NCI-H1694 (cell line): ENCODE data around the gene SCMH1.
"Not testable (repeated sequence)": the region's sequence is repeated elsewhere in the genome, so short reads cannot be mapped to it uniquely, and the experiment has no call there.

Source experiments
- DNase-seq: peaks from one replicate; lab custom pipeline; 2025; lab: John Stamatoyannopoulos, UW

Gene SCMH1

DNA sequence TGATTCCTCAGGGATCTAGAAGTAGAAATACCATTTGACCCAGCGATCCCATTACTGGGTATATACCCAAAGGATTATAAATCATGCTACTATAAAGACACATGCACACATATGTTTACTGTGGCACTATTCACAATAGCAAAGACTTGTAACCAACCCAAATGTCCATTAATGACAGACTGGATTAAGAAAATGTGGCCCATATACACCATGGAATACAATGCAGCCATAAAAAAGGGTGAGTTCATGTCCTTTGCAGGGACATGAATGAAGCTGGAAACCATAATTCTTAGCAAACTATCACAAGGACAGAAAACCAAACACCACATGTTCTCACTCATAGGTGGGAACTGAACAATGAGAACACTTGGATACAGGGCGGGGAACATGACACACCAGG is 30.5 kb downstream of the SCMH1 start:
- not testable (repeated sequence) for DNase-seq

DNA sequence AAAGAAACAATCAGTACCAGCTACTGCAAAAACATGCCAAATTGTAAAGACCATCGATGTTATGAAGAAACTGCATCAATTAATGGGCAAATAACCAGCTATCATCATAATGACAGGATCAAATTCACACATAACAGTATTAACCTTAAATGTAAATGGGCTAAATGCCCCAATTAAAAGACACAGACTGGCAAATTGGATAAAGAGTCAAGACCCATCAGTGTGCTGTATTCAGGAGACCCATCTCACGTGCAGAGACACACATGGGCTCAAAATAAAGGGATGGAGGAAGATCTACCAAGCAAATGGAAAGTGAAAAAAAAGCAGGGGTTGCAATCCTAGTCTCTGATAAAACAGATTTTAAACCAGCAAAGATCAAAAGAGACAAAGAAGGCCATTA is 35.1 kb downstream of the SCMH1 start:
- DNase-seq: not testable (repeated sequence)

DNA sequence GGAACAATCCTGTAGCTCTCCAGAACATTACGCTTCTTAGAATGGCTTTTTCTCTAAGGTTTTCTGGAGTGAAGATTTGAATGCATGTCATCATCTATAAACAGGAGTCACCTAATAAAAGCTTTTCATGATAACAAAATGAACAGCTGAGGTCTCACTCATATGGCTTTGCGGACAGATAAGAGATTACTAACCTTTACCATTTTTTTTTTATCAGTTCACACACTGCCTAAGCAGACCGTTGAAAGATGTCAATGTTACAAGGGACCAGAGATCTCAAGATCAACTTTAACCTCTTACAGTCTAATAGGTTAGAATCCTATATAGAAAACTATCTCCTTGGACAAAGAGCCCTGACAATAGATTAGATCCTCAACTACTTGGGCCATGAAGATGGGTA is 41.4 kb downstream of the SCMH1 start:
- DNase-seq: no peak

DNA sequence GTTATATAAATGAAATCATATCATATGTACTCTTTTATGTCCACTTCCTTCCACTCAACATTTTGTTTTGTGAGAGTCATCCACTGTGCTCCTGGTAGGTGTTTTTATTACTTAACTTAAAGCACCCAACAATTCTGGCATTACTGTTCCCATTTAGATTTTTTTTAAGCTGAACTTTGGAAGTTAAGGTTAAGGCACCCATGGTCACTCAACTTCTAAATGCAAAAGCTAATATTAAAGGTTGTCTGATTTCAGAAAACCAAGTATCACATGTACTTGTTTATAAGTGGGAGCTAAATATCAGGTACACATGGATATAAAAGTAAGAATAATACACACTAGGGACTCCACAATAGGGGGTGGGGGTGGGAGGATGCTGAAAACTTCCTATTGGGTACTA is 42.7 kb downstream of the SCMH1 start:
- DNase-seq: no peak

DNA sequence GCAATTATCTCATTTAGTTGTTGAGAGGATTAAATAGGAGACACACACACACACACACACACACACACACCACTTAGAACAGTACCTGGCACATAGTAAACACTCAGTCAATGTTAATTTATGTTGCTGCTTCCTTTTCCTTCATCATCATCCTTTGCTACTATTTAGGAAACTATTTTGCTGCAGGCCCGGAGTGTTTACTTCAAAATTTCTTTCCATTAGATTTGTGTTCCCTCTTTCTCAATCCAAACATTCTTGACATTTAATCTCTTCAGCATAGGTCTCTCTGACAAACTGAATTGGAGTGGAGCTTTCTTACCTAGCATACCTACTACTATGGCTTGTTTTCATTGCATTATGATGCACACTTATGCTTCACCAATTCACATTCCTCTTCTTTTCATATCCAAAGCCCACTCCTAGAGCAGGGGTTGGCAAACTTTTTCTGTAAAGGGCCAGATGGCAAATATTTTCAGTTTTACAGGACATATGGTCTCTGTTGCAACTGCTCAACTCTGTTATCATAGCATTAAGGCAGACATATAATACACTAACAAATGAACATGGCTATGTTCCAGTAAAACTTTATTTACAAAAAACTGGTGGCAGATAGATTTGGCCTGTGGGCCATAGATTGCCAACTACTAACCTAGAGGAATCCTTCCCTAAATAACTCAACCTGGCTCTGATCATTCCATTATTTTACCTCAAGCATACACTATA is 49.5 kb downstream of the SCMH1 start:
- DNase-seq: peak; percentile 60

GRCh38 chr1:41184446-41184845 is 57.7 kb downstream of the SCMH1 start:
- no peak for DNase-seq

DNA sequence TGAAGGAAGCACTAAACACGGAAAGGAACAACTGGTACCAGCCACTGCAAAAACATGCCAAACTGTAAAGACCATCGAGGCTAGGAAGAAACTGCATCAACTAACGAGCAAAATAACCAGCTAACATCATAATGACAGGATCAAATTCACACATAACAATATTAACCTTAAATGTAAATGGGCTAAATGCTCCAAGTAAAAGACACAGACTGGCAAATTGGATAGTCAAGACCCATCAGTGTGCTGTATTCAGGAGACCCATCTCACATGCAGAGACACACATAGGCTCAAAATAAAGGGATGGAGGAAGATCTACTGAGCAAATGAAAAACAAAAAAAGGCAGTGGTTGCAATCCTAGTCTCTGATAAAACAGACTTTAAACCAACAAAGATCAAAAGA is 63.9 kb downstream of the SCMH1 start:
- DNase-seq: not testable (repeated sequence)

- peak; percentile 29 for DNase-seq
Observed at GRCh38 chr1:41175546-41175945, 66.6 kb downstream of the SCMH1 start.

DNA sequence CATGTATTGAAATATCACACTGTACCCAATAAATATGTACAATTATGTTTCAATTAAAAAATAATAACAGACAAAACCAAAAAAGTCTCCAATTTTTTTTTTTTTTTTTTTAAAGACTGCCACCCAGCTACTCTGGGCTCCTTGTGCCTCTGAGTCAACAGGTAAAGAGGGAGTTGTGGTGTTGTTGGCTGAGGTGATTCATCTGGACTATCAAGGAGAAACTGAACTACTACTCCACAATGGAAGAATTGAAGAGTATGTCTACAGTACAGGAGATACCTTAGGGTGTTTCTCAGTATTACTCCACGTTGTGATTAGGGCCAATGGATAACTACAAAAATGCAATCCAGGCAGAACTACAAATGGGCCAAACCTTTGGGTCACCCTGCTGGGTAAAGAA is 67.9 kb downstream of the SCMH1 start:
- no peak for DNase-seq

DNA sequence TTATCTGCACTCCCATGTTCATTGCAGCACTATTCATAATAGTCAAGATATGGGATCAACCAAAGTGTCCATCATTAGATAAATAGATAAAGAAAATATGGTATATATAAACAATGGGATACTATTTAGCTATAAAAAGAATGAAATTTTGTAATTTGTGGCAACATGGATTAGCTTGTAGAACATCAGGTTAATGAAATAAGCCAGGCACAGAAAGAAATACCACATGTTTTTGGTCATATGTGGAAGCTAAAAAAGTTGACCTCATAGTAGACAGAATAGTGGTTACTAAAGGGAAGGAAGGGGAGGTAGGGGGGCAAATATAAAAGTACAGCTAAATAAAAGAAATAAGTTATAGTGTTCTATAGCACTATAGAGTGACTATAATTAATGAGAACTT is 68.5 kb downstream of the SCMH1 start:
- no peak for DNase-seq

DNA sequence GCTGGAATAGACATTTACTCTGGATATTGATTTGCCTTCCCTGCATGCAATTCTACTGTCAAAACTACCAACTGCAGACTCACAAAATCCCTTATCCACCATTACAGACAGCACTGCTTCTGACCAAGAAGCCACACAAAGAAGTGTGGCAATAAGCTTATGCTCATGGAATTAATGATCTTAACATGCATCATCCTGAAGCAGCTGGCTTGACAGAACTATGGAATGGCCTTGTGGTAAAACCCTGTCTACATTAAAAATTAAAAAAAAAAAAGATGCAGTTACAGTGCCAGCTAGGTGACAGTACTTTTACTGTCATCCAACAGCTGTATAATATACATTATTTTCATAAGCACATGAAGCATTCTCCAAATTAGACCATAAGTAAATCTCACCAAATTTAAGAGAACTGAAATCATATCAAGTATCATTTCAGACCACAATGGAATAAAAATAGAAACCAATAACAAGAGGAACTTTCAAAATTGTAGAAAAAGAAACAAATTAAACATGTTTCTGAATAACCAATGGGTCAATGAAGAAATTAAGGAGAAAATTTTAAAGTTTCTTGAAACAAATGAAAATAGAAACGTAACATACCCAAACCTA is 70.7 kb downstream of the SCMH1 start:
- DNase-seq: no peak

DNA sequence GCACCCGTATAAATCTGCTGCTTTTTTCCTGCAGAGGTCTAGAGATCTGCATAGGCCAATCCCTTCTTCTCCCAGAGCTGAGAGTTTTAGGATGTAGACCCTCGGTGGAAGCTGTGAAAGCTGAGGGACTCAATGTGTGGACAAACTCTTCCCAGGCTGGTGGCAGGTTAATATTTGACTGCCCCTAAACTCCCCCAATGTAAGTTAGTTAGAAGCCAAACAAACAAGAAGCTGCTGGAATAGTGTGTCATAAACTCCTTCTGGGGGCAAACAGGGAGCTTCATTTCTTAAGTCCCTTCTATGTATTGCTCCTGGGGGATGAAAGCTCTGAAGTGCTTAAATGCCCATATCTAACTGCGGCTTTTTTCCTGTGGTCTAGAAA is 72.3 kb downstream of the SCMH1 start:
- no peak for DNase-seq

DNA sequence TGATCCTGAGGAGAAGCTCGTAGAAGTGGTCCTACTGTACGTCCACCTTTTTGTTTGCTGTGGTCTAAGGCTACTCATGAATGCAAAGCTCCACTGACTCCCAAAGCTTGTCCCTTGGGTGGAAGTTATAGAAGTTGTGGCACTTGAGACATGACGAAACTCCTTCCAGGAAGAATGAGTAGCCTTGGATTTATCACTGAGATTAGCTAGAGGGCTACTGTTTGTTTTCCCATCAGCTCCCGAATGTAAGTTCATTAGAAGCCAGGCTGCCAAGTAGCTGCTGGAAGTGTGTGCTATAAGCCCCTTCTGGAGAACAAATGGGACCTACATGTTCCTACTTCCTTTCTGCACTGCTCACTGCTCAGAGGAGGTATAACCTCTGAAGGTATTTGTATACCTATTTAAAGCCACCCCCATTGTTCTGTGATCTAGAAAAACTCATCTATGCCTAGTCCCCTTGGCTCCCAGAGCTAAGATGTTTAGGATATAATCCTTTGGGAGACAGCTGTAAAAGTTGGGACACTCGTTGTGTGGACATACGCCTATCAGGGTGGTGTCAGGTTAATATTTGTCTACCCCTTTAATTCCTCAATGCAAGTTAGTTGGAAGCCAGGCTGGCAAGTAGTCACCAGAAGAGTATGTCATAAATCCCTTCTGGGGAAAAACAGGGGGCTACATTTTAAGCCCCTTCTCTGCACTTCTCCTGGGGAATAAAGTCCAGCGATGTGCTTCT is 72.9 kb downstream of the SCMH1 start:
- DNase-seq: no peak

GRCh38 chr1:41167667-41168066 is 74.4 kb downstream of the SCMH1 start:
- no peak for DNase-seq

- DNase-seq: no peak
Observed at GRCh38 chr1:41164727-41165126, 77.4 kb downstream of the SCMH1 start.

DNA sequence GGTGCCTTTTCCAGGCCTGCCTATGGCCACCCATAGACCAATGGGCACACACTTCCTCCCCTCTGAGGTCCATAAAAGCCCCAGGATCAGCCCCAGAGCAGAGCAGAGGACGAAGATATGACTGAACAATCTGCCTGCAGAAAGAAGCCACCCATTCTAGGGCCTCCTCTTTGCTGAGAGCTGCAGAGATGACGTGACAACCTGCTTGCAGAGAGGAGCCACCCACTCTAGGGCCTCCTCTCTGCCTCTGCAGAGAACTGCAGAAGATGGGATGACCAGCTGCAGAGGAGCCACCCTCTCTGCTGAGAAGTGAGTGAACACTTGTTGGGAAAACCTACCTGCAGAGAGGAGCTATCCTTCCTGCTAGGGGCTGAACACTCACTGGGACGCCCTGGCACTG is 79.7 kb downstream of the SCMH1 start:
- no peak for DNase-seq

DNA sequence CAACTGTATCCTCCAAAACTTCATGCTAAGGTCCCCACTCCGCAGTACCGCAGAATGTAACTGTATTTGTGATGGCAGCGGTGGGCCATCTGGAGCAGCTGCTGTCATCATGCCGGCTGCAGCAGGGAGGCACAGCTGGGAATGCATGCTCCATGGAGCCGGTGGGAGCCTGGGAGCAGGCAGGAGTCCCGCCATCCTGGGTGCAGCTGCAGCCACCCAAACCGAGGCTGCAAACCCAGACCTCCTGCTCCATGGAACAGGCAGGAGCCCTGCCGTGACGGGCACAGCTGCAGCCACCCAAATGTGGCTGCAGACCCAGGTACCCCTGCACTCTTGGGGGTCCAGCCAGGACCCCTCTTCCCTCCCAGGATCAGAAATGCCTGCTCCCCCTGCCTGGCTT is 80.3 kb downstream of the SCMH1 start:
- DNase-seq: peak; percentile 34

DNA sequence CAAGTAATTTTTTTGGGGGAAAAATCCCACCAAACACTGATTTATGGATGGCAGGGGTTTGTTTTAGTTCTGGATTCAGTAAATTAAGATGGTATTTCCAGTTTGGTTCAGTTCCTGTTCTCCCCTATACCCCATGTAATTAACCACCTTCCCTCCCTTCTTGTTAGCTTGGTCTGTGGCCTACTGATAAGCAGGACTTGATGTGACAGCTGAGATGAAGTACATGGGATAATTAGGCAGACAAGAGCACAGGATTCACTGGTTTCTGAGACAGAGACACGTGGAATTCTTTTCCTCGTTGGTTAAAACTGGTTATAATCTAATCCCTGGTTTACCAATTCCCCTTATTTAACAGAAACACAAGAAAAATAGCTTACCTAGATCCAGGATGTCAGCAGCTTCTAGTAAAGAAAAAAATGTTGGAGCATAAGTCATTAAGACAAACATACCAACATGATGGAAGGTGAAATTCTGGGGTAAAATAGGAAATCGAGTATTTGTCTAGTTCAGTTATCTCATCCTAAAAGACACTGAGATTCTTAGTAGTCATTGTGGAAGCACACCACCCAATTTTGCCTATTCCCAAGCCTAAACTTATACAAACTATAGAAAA is 81.5 kb downstream of the SCMH1 start:
- DNase-seq: no peak

DNA sequence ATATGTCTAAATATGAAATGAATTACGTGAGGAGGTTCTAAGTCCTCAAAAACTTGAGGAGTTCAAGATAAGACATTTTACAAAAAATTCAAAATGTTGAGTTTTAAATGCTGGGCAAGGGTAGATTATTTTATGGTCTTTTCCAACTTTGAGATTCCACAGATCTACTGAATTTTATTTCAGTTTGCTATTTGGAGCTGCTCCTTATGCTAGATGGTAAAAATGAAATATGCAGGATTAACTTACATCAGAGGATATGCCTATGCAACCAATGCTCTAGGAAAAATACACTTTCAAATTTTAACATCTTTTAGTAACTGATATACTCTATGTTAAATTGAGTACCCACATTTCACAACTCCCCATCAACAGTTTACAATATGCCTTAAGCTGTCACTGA is 83.1 kb downstream of the SCMH1 start:
- no peak for DNase-seq

GRCh38 chr1:41158147-41158875 is 83.8 kb downstream of the SCMH1 start:
- no peak for DNase-seq

- DNase-seq: no peak
Observed at GRCh38 chr1:41155105-41155504, 87.0 kb downstream of the SCMH1 start.

DNA sequence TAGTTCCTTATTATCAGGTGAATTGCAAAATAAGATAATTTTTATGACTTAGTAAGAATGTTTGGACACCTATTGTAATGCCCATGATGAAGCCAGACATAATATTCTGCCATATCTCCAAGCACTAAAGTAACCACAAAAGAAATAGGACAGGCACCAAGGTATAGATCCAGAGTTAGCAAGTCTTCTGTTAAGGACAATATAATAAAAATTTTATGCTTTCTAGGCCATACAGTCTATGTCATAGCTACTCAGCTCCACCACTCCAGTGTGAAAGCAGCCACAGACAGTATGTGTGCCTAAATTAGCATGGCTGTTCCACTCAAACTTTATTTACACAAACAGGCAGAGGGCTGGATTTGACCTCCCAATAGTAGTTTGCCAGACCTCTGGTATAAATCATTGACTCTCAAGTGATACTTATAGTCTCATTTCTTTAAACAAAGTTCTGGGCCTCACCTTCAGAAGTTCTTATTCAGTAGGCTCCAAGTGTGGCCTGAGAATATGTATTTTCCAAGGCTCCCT is 88.3 kb downstream of the SCMH1 start:
- DNase-seq: no peak
